ENCODE data around the gene FGR.

FGR gene

DNA sequence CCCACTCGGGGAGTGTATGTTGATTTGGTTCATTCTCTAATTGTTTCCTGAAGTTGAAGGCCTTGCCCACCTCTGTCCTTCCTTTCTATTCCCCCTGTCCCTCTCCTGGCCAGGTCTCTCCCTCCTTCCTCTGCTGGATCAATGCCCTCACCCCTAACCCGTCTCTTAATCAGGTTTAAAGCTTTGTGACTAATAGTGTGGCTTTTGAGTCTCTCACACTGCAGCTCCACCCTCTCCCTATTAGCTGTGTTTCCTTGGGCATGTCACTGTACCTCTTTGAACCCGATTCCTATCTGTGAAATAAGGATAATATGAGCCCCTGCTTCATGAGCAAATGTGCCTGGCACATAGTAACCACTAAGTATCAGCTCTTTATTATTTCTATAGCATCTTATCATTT lies 51.5 kb downstream of the FGR start:
- DNase-seq: no peak

DNA sequence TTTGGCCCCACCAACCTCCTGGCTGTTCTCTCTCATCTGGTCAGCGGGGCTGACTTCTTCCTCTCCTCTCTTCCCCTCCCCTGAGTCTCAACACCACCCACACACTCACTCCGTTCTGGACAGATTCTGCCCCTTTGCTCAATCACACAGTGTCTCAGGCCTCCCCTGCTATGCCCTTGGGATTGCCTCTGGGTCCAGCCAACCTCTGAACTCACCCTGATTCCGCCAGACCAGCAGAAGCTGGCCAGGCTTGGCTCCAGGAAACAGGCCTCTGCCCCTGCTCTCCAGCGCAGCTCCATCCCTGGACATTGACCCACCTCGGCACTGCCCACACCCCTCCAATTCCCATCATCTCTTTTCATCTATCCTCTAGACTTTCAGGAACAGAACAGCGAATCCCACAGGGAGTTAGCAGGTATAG lies 53.2 kb downstream of the FGR start:
- DNase-seq: no peak

DNA sequence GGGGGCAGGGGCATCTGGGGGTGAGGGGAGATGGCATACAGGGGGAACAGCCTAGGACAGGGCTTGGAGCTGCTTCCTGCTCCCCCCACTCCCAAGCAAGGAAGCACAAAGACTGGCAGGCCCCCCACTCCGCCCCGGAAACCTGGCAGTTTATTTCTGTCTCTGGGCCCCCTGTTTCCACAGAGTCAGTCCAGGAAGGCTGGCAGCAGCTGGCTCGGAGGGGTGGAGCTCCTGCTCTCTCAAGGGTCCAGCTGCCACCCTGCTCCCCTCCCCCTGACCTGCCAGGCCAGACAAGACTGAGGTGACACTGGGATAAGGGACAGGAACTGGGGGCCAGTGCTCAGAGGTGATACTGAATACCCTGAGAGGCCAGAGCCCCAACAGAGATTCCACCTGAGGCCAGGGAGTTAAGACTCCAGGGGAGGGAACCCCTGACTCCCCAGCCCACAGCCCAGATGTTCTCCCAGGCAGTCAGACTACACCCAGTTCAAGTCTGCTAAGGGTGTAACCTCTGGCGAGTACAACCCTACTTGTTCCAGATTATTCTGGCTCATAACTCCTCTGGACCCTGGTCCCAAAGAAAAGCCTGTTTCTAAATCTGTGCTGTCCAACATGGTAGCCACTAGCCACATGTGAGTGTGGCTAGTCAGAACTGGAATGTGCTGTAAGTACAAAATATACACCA lies 57.3 kb downstream of the FGR start:
- DNase-seq: peak; percentile 38

DNA sequence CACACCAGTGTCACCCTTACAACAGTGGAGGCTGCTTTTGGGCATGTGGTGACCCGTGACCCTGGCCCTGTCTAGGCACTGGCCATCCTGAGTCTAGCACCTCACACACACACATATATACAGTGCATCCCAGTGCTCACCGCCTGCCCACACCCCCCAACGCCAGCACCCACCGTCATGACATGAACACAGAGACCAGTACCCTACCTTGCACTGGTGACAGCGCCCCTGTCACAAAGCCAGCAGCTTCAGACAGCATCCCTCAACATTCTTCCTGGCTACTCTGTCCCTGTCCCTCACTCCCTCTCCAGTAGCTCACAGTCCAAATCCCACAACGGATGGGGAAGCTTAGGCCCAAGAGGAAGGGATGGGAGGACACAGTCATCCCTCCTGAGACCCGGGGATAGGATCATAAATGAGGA lies 58.2 kb downstream of the FGR start:
- no peak for DNase-seq

DNA sequence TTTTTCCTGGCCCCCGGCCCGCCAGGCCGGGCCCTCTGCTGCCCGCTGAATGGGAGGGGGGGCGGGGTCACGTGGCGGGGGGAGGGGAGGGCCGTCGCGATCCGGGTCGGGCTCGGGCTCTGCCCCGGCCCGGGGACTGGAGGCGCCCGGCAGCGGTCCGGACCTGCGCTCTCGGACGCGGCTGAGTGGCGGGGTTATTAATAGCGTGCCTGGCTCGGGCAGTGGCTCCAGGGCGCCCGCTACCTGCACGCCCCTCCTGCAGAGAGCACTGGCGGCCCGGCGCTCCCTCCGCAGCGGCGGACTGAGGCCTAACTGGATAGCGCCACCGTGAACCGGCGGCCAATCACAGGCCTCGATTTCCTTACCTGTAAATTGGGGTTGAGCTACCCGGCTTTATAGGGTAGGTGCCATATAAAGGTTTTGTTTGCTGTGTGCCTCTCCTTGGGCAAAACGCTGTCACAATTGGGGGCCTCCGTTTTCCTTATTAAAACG lies 59.1 kb downstream of the FGR start:
- no peak for DNase-seq

DNA sequence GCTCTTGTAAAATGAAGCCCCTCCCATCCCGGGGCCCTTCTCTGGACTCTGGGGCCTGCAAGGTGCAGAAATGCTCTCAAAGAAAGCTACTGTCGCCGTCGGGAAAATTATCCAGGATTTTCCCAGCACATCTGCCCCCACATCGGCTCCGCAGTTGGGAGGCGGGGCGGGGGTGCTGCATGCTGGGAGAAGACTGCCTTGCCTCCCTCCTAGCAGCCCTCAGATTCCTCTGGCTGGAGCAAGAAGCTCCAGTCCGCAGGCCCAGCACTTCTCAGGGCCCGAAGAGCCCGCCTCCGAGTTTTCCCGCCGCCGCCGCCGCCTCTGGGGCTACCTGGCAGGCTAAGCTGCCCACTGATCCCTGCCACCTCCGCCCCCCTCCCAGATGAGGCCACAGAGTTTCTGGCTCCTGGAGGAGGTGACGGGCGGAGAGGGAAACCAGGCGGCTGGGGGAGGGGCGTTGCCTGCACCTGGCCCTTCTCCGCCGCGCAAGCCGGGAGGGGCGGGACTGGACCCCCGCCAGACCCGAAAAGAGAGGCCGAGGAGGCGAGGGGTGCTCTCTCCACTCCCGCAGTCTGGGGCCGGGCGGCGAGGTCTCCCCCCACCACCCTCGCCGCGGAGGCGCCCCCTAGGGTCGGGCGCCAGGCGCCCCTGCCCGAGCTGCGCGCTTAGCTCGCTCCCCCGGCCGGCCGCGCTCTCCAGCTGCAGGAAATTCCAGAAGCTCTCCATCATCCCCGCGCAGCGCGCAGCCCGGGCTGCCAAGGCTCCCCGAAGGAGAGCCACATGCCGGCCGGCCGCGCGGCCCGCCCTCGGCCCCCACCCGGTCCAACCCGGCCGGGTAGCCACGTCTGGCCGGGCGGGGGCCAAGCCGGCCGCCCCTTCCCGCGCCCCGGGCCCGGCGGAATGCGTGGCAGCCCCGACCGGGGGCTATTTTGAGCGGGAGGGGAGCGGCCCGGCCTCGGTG lies 59.8 kb downstream of the FGR start:
- peak; percentile 89 for DNase-seq

DNA sequence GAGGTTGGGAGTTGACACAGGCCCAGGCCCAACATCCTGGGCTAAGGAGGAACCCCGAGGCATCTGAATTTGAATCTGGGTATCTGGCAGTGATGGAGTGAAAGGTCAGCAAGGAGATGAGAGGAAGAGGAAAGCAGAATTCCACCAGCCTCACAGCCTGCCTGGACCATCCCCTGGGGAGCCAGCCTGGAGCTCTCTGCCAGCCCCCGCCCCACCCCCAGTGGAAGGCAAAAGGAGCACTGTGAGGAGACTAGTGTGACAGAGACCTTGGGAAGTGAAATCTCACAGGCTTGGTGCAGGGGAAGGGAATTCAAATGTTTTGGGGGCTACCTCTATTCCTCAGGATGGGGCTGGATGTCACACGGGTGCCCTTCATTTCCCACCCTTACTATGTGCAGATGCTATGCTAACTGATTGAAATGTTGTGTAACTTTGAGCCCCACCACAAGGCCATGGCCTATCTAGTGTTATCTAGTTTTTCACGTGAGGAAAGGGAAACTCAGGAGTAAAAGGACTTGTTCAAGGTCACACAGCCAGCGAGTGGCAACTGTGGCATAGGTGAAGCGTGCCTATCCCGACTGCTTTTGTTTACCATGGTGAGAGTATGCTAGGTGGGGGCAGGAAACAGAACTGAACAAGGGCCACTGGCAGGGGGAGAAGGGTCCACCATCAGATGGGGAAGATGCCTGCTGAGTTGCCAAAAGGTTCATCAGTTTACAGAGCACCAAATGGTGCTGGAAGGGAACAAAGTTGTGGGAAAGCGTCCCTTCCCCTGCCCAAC lies 60.8 kb downstream of the FGR start:
- DNase-seq: no peak

DNA sequence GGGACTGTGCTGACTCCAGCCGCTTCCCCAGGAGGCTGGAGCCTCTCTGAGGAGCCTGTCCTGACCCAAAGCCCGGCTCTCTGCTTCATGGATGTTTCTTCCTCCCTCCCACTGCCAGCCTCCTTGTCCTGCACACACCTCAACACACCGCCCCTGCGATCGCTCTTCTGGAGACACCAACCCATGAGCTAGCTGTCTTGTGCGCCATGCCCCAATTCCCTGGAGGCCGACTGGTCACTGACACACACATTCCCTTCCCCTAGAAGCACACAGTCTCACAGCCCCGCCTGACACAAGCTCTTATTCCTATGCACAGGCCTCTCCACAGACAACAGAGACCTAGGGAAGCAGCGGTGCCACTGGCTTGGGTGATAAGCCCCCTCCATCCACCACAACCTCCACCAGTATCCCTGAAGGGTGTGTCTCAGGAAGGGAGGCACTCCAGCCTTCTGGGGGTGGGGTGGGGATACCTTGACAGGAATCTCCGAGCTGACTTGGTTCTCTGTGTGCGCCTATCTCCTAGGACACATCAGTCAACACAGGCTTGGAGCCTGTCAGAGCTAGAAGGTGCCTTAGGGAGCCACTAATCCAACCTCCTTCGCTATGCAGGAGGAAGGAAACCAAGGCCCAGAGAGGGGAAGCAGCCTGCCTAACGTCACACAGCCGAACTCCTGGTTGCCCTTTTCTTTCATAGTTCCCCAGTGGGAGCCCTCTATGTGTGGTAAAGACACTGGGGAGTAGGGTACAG lies 62.1 kb downstream of the FGR start:
- DNase-seq: no peak

DNA sequence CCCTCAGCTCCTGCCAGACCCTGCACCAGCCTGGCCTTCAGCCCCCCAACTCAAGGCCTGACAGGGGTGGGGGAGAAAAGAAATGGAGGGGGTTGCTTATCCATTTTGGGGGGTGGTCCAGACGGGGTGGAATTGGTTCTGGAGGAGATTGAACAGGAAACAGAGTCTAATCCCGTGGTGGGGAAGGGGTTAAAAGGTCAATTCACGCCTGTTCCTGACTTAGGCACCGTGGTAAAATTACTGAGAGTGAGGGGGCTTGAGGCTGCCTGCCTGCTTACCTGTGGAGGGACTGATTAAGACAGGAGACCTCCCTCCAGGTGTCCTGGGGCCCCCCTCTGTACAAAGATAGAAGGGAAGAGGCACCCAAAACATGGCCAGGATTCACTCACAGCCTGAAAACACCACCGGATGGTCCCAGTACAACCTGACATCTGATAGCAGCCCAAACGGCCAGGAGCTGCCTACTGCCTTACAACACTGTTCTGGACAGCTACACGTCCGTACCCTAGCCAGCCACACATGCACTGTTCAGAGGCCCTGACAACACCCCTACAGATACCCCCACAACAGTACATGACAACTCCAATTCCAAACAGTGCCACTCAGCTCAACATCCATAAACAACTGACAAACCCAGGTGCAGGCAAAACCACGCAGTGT lies 62.8 kb downstream of the FGR start:
- DNase-seq: no peak

DNA sequence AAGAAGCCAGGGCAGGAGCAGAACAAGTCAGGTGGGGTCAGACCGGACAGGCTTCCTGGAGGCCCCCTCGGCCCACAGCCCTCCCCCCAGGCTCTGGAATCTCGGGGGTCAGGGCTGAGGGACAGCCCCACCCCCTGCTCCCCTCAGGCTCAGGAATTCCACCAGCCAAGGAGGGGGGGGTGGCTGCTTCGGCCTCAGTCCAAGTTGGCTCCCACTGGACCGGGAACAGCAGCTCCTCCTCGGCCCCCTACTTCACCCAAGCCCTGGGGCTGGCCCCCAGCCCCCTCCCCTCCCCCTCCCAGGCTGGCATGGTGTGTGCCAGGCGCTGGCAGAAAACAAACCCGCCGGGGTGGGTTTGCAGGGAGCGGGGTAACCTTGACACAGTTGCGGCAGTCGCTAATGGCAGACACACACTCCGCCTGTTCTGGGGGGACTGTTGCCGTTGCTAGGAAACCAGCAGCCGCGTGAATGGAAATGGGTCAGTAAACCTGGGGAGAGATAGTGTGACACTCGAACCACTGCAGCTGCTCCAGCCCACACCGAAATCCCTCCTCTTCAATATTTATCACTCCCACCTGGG lies 63.5 kb downstream of the FGR start:
- DNase-seq: no peak

DNA sequence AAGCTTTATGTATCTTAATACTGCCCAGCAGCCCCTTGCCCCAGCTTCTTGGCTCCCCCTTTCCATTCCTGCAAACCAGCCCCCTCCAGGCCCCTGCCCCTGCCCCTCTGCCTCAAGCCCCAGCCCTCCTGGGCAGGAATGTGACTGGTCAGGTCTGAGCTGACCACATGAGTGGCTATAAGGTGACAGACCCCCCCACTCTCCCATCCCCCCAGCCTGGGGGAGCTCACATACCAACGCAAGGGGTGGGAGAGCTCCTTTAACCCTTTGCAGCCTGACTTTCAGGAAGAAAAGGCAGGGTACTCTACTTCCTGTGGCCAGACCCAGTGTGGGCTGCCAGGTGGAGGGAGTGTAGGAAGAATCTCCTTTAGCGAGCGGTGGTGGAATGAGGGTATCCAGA lies 64.2 kb downstream of the FGR start:
- DNase-seq: no peak

DNA sequence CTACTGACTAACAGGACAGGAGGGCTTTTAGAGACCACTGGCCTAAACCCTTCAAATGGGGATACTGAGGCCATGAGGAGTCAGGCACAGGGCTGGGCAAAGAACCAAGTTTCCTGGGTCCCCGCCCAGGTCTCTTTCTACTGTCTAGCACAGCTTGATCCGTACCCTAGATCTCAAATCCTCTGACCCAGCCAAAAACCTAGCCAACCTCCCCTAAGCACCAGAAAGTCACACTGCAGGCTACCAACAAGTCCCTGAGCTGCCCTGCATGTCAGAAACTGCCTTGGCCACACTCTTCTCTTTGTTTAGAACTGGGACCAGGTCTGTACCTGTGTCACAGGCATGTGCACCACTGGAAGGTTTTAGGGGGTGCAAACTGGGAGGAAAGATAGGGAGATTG lies 64.6 kb downstream of the FGR start:
- DNase-seq: no peak

DNA sequence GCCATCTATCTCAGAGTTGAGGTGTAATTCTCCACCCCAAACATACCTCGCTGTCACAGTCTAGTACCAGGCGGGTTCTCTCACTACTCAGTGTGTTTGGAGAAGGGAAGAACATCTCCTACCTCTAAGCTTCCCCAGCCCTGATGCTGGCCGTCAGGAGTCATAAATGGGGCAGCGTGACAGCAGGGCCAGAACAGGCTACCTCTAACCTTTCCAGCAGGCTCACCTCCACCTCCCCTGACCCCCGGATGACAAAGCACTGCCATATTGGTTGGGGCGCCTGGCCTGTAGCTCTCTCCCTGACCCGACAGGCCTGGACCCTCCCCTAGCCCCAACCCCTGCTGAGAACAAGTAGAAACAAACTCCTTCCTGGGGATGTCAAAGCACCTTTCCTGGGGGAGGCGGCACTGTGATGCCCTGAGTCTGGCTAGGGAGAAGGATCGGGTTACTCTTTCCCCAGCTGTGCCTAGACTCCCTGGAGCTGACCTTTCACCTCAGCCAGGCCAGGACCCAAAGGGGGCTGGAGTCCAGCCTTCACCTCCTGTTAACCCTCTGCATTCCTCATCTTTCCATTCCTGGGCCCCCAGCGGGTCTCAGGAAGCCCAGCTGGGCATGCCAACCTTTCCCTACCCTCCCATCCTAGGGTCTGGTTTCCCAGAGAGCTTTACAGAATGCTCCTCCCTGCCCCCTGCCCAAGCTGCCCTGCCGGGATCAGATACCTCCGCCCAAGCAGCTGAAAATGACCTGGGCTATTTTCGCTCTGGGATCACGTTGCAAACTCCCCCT lies 65.3 kb downstream of the FGR start:
- DNase-seq: no peak

DNA sequence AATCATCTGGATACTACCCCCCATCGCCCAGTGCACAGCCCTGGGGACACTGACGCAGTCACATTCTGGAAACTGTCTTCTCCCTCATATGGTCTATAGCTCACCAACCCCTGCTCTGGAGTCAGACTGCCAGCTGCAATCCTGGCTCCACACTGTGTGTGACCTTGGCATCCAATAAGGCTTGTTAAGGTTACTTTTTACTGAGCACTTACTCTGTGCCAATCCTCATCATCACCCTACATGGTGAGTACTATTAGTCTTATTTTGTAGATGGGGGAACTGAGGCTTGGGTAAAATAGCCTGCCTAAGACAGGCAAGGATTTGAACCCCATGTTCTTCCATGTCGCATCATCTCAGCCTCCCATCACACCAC lies 65.9 kb downstream of the FGR start:
- DNase-seq: no peak

DNA sequence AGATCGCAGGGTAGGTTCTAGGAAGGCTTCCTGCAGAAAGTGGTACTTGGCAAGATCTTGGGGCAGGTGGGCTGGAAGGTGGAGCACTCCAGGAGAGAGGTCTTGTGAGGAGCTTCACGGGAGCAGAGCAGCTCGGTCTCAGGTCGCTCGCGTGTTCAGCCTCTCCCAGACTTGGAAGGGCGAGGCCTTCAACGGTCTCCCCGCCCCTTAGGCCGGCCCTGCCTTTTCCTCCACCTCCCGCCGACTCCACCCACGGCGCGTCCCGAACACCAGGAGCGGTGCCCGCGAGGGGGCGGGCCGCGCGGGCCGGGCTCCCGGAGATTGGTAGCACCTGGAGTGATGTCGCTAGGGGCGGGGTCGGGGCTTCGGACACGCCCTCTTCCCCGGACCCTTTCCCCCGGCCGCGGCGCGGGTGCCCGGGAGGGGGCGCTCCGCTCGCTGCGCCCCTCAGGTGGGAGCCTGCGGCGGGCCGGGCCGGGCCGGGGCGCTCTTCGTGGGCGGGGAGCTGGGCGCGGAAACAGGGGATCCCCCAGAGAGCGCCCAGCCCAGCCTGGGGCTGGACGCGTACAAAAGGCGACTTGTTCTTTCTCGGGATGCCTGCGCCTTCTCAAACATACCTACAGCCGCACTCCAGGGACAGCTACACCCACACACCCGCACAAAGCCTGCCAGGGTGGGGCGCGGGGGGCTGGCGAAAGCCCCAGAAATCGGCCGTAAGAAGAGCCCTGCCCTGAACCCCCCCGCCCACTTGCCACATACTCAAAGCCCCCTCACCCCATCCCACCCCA lies 66.5 kb downstream of the FGR start:
- DNase-seq: peak; percentile 93

DNA sequence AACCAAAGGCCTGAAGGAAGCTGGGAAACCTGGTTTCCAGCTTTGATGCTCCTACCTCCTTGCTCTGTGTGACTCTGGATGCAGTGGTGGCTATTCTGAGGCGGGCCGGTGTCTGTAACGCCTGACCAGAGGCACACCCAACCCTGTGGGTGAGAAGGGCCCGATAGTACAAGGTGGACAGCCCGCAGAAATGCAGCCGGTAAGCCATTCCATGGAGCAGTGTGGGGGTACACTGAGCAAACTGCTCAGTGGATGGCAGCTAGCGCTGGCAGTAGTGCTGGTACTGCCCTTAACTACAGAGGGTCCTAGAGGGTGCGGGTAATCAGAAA lies 67.0 kb downstream of the FGR start:
- DNase-seq: no peak

DNA sequence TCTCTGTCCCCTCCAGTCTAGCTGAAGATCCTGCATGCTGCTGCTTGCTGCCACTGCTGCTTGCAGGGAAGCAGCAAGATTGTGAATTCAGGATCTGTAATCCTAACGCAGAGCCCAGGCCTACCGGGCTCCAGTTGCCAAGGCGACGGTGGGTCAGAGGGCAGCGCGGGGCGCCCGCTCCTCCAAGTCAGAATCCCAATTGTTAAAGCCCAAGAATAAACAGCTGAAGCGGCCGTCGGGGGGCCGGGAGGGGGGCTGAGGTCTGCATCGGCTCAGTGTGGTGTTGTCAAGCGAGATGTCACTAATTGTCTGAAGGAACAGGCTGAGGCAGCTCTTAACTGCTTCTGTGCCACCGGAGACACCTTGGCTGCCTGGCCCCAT lies 67.8 kb downstream of the FGR start:
- no peak for DNase-seq

DNA sequence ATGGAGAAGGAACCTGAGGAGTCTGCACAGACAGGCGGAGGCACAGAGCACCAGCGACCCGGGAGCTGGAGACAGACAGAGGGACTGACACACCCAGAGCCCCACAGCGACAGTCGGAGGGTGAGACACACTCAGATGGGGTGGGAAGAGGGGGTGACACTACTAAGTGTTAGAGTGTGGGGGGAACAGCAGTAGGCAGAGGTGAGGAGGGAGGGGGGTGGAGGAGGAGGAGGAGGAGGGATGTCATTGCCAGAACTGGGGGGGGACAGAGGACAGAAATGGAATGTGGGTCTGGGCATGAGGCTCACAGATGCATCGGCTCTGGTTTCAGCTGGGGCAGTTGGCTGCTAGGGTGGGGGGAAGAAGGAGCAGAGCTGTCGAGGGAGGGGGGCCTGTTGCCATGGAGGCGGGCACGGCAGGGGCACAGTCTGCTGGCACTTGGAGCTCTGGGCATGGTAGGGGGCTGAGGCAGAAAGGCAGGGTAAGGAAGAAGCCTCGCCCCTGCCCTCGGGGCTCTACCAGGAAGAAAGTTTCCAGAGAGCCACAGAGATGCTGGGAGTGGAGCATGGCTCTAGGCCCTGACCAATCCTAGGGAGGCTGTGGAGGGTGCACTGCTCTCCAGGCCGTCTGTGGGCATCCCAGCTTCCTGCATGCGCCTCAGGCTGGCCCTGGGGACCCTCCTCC lies 68.4 kb downstream of the FGR start:
- DNase-seq: no peak
